H7 (cell line): ENCODE data around the gene LHFPL4. TPM values are rescaled to one million over a fixed set of nuclear protein-coding genes. Genes with fewer than 3 reads are reported as not detected.

Experiments
- DNase-seq: peaks from one replicate; pipeline ENCODE4 v3.0.0; 2012
- H3K27me3 ChIP-seq: 2 replicates; pipeline ENCODE4 v1.6.0; 2011; ENCODE audit warnings: mild to moderate bottlenecking, low read length; ENCODE audit not compliant: control insufficient read depth, insufficient read depth
- H3K36me3 ChIP-seq: replicated peaks from 2 replicates; pipeline ENCODE4 v1.5.1; 2011; ENCODE audit warnings: low read length; ENCODE audit not compliant: control insufficient read depth, insufficient read depth
- H3K4me3 ChIP-seq: 2 replicates; pipeline ENCODE4 v1.5.1; 2011; ENCODE audit warnings: low read depth, mild to moderate bottlenecking, control low read depth, low read length, moderate library complexity; ENCODE audit not compliant: insufficient read depth
- total RNA-seq: library from RNA; depleted of rRNA; stranded (reverse); fragments of >200 nt; shearing (Covaris generic); gene quantifications from 2 replicates; pipeline ENCODE4 v1.2.3, GENCODE V29; 2014; rRNA removed

Gene LHFPL4
- total RNA-seq, 1 experiment from 2014 or later: 16.1 TPM

DNA sequence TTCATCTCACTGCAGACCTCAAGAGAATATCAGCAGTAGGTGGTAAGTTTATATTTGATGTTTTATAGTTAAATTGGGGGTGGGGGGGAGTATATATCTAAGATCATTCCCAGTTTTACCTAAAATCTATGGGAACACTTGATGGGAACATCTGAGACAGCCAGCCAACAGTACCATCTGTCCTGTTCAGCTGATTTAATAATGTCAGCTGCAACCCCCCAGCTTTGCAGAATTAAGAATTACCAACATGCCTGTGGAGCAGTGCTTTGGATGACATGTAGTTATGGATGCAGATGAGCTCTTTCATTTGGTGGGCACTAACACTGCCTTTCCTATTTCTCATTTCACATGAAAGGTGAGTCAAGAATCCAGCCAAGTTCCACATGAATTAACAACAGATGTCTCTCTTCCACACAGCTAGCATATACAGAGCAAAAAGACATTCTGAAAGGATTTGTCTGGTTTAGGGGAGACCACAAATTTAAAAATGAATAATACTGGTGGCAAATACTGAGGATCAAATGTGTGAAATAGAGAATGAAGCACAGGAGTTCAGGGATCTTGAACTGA, 80.0 kb downstream of the LHFPL4 start:
- Histone ChIP-seq H3K27me3 (no peaks in the 10 kb centered on the region), H3K4me3 (no peak overlapping the region), H3K36me3 (peaks cover 67% of the 10 kb centered on the region)
- no peak for DNase-seq

DNA sequence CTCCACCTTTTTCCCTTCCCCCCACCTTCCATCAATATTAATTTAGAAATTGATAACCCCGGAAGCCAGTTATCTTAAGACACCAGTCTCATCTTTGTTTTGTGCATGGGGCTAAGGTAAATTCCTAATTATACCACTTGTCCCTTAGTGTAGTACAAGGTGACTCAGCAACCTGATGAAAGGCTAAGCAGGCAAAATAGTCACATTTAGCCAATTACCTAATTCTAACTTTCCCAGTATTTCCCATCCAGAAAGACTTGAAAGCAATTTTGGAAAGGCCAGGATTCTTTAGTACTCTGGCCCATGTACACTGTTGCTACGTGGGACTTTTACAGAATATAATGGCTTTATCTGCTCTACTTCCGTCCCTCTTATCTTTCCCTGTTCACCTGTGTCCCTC, 83.6 kb downstream of the LHFPL4 start:
- no peaks in the 10 kb centered on the region for H3K27me3 ChIP-seq
- DNase-seq: no peak
- no peak overlapping the region for H3K4me3 ChIP-seq
- peaks cover 60% of the 10 kb centered on the region for H3K36me3 ChIP-seq

DNA sequence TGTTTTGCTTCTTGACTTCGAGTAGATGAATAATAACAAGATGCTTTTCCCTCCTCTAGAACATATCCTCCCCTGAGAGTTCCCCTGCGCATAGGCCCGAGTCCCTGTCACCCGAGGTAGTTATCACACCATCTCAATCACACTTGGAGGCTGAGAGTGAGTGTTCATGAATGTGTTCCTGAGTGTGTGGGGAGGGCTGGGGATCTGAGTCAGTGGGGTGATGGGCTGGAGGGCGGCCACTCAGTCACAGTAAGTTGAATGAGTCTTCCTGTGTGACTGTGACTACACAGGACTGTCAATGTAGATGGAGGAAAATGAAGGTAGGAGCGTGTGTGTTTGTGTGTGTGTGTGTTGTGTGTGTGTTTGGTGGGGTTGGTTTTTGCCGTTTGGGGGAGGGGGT, 85.2 kb downstream of the LHFPL4 start:
- Histone ChIP-seq H3K27me3 (no peaks in the 10 kb centered on the region), H3K36me3 (peaks cover 57% of the 10 kb centered on the region), H3K4me3 (no peak overlapping the region)
- DNase-seq: no peak

DNA sequence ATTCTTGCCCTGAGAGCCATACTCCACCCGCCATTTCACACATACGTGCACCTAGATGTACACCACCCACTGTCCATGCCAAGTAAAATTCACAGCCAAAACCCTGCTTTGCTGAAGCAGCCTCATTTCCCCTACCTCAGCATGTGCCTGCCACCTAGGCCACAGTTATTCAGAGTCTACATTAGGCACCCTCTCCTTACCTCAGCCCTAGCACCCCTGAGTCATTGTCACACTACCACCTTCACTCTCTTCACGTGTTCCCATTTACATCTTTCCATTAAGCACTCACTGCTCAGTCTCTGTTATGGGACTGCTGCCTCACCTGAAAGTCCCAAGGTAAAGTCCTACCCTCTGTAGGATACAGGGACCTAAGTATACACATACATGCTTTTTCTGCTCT, 86.2 kb downstream of the LHFPL4 start:
- Histone ChIP-seq H3K4me3 (no peak overlapping the region), H3K36me3 (peaks cover 52% of the 10 kb centered on the region), H3K27me3 (no peaks in the 10 kb centered on the region)
- DNase-seq: no peak

DNA sequence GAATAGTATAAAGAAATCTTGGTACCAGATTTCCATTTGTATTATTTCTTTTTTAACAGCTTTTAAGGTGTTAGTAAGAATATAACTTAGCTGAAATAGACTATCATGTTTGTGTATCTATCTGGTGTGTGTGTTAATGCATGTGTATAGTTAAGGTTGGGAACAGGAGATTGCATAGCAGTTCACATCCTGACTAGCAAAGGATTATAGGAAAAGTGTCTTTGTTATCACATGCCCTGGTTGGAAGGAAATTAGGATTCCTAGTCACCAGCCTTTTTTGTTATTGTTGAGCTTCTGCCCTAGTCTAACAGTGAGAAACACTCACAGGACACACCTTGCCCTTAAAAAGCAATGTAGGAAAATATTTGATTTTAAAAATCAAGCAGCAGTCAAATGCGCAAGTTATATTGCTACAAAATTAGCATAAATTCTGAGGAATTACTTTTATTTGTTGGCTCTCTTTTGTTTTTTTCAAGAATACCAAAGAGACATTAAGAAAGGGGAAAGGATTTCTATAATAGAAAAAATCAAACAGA, 98.0 kb downstream of the LHFPL4 start:
- DNase-seq: no peak
- H3K36me3 ChIP-seq: peaks cover 23% of the 10 kb centered on the region
- H3K27me3 ChIP-seq: no peaks in the 10 kb centered on the region
- H3K4me3 ChIP-seq: no peak overlapping the region

DNA sequence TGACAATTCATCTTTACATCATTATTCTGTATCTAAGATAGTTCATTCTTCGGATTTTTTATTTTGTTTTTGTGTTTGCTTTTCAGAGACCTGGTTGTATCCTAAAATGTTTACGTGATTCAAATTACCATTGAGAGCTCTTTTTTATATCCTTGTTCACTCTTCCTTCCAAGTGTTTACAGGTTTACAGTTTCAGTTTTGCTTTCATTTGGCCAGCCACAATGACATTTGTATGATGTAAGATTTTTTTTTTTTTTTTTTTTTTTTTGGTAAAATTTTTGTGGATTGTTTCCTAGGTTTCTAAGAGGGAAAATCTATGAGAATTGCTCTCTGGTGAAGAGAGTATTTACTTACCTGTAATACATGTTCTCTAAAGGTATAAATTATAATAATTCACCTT, 101.2 kb downstream of the LHFPL4 start:
- no peak for DNase-seq
- Histone ChIP-seq H3K4me3 (no peak overlapping the region), H3K36me3 (peaks cover 41% of the 10 kb centered on the region), H3K27me3 (no peaks in the 10 kb centered on the region)

DNA sequence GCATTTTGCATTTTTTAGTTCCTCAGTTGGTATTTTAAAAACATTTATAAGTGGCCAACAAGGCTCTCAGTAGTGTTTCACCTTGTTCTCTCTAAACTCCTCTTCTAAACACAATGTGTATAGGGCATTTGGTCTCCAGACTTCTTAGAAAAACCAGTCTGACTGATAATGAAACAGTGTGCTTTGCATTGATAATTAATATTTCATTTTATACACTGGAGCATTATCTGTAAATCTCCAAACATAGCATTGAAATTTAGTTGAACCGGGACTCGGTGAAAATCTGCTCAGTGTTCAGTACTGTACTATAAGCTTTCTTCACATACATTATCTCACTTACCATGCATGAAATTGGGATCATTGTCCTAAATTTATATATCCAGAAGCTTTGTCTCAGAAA, 102.6 kb downstream of the LHFPL4 start:
- no peaks in the 10 kb centered on the region for H3K27me3 ChIP-seq
- H3K36me3 ChIP-seq: peaks cover 51% of the 10 kb centered on the region
- no peak for DNase-seq
- no peak overlapping the region for H3K4me3 ChIP-seq

DNA sequence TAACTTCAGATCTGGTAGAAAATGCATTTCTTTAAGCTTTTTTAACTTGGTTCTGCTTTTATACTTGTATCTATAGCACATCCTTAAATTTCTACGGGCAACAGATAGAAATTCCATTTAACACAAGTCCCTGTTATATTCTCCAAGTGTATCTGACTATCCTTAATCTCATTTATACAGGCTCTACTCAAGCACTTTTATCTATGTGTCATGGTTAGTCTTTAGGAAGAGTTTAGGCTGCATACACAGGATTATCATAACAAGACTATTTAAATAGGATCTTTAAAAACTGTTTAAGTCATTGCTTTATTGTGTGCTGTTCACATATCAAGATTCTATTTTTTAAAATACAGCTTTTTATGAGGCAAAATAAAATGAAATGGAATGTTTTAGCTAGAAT, 103.5 kb downstream of the LHFPL4 start:
- H3K36me3 ChIP-seq: peaks cover 56% of the 10 kb centered on the region
- H3K27me3 ChIP-seq: no peaks in the 10 kb centered on the region
- no peak overlapping the region for H3K4me3 ChIP-seq
- no peak for DNase-seq

DNA sequence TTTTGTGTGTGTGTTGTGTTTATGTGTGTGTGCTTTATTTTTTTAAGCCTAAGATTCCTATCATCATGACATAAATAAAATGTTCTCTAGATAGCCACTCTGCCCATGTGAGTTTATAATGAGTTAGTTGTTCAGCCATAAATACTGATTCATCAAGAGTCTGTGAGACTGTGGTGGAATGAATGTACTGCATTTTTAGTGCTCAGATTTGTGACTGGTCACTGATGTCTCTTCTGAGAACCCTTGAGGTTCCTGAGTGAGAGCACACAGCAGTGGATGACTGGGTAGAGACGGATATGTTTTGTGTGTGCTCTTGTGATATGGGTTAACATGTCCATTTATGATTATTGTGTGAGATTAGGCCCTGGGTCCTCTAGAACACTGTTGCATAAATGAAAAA, 105.0 kb downstream of the LHFPL4 start:
- no peak for DNase-seq
- Histone ChIP-seq H3K4me3 (no peak overlapping the region), H3K36me3 (peaks cover 63% of the 10 kb centered on the region), H3K27me3 (no peaks in the 10 kb centered on the region)

Other genes starting within 250 kb of the LHFPL4 start
- 17.4 and 22.1 TPM in 2 replicates for gene THUMPD3, start 190.8 kb downstream of the LHFPL4 start, total RNA-seq
- gene SETD5, start 156.2 kb downstream of the LHFPL4 start, total RNA-seq: 99.8 and 139 TPM in 2 replicates
- gene MTMR14, start 95.7 kb upstream of the LHFPL4 start, total RNA-seq: 42.9 and 53.4 TPM in 2 replicates
- gene CPNE9, start 150.0 kb upstream of the LHFPL4 start, total RNA-seq: 0.18 and 0.38 TPM in 2 replicates
- gene BRPF1, start 177.9 kb upstream of the LHFPL4 start, total RNA-seq: 21.1 and 24.0 TPM in 2 replicates
- 17.7 and 29.3 TPM in 2 replicates for gene OGG1, start 196.1 kb upstream of the LHFPL4 start, total RNA-seq
- gene CAMK1, start 216.1 kb upstream of the LHFPL4 start, total RNA-seq: 5.1 and 10.7 TPM in 2 replicates
- 76.0 and 79.6 TPM in 2 replicates for gene TADA3, start 238.7 kb upstream of the LHFPL4 start, total RNA-seq
- 207 and 239 TPM in 2 replicates for gene ARPC4, start 239.3 kb upstream of the LHFPL4 start, total RNA-seq